ENCODE data around the gene NRP1. TPM values are rescaled to one million over a fixed set of nuclear protein-coding genes. Genes with fewer than 3 reads are reported as not detected.

The NRP1 gene
- total and polyA plus RNA-seq, 2 of the 8 experiments (the other 6 are each of a cell fraction or from before 2014, with no cell fraction given): 1.2 to 2.1 TPM

DNA sequence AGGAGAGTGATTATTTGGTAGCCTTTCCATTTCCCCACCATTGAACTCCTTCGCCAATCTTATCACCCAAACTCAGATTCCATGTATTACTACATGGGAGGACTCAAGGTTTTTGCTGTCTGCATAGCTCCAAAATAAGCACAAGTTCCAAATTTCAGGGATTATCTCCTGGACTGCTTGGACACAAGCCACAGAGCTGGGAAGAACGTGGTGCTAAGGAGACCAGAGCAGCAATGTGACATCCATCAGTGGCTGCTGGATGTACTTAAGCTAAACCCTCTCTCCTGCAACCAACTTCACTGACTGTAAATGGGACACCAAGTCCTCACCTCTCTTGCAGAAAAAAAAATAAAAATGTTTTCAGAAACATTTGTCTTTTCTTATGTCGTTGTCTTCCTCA is 56.3 kb downstream of the NRP1 start:
- Histone ChIP-seq H3K27ac (ENCODE audit: low read depth, low read length) (no peak overlapping the region), H2BK12ac (ENCODE audit: low read depth, low read length) (no peak overlapping the region), H2AK5ac (ENCODE audit: low read depth, low read length) (no peak overlapping the region), H2BK5ac (ENCODE audit: low read depth, low read length) (no peak overlapping the region), H3K23ac (ENCODE audit: insufficient read length) (no peak overlapping the region), H2BK120ac (replicated peaks; ENCODE audit: low read depth, low read length) (no peak overlapping the region), H3K4me2 (ENCODE audit: insufficient read depth in 1 of 2, low read depth in 2 of 2, low read length in 2 of 2) (no peak overlapping the region), H2BK15ac (ENCODE audit: low read length) (no peak overlapping the region), H3K56ac (replicated peaks; ENCODE audit: insufficient read length, low read depth, low read length) (no peak overlapping the region), H3K9ac (replicated peaks in 1 of 4; ENCODE audit: extremely low read depth in 1 of 4, low read depth in 3 of 4, low read length in 3 of 4) (no peak overlapping the region), H3K18ac (ENCODE audit: extremely low read depth, low read length) (no peak overlapping the region), H4K91ac (replicated peaks; ENCODE audit: insufficient read length, low read length) (no peak overlapping the region), H3K36me3 (ENCODE audit: control insufficient read depth in 2 of 4, insufficient read depth in 4 of 4, low read length in 3 of 4) (no peaks in the 10 kb centered on the region), H4K8ac (ENCODE audit: extremely low read depth, insufficient read depth, low read length) (no peak overlapping the region), H3K79me2 (ENCODE audit: control insufficient read depth in 1 of 2, insufficient read depth in 2 of 2, low read length in 2 of 2) (no peaks in the 10 kb centered on the region), H3K79me1 (ENCODE audit: low read depth, low read length) (no peaks in the 10 kb centered on the region), H3K27me3 (replicated peaks in 1 of 4; ENCODE audit: control insufficient read depth in 3 of 4, extremely low read depth in 1 of 4, insufficient read depth in 3 of 4, low read length in 3 of 4) (no peaks in the 10 kb centered on the region), H2AFZ (ENCODE audit: low read length) (no peak overlapping the region), H3K14ac (ENCODE audit: insufficient read length) (no peak overlapping the region), H3K4ac (replicated peaks; ENCODE audit: insufficient read length, low read depth, low read length) (no peak overlapping the region), H4K5ac (ENCODE audit: insufficient read length, low read depth, low read length) (no peak overlapping the region), H3K4me1 (replicated peaks in 1 of 4; ENCODE audit: control insufficient read depth in 3 of 4, insufficient read depth in 4 of 4, low read length in 3 of 4) (peaks cover 0 to 5% (median 2%) of the 10 kb centered on the region in 4 experiments; a peak in 4 of 7 replicates), H3K23me2 (ENCODE audit: low read depth, low read length) (no peaks in the 10 kb centered on the region), H3K4me3 (ENCODE audit: extremely low read depth in 1 of 4, insufficient read depth in 2 of 4, low read depth in 3 of 4, low read length in 4 of 4) (no peak overlapping the region), H3K9me3 (ENCODE audit: insufficient read depth in 2 of 2, low read depth in 1 of 2, low read length in 1 of 2) (no peaks in the 10 kb centered on the region), H4K20me1 (replicated peaks in 1 of 2; ENCODE audit: control insufficient read depth in 1 of 2, insufficient read depth in 2 of 2, low read length in 2 of 2) (no peaks in the 10 kb centered on the region), H2BK20ac (ENCODE audit: low read length) (no peak overlapping the region)
- DNase-seq (ENCODE audit: low read depth in 1 of 2, low spot score in 2 of 2): no peak
- 90% methylated on average over 3 of the region's 3 CpGs; no CpG with 5 or more reads in 1 of the 2 experiments for WGBS, 2 experiments (ENCODE audit: extremely low coverage in 1 of 2, insufficient coverage in 1 of 2, insufficient read length in 1 of 2, insufficient replicate concordance in 2 of 2, low coverage in 1 of 2, low lambda C conversion rate in 2 of 2, missing lambda C conversion rate in 1 of 2)
- FAIRE-seq: no peak
- POLR2A ChIA-PET (ENCODE audit: partially characterized antibody): no interaction called here
- CTCF ChIA-PET (ENCODE audit: partially characterized antibody): interaction anchor here (1.4 kb wide), 1 partner anchor 1122 kb away, joined by 3 read pairs; no protein-coding TSS in a partner anchor
- no peak for TF ChIP-seq HDAC6 (IDR thresholded peaks at IDR 0.05; ENCODE audit: low read depth, low read length)
- no peak for TF ChIP-seq ZNF274 (IDR thresholded peaks at IDR 0.05; ENCODE audit: borderline replicate concordance, extremely low read depth, low read length)
- no peak for TF ChIP-seq SIRT6 (IDR thresholded peaks at IDR 0.05; ENCODE audit: low read length)
- no peak for TF ChIP-seq RFX5 (IDR thresholded peaks at IDR 0.05; ENCODE audit: borderline replicate concordance, low read depth, low read length)
- no peak for TF ChIP-seq RNF2 (IDR thresholded peaks at IDR 0.05; ENCODE audit: borderline replicate concordance, low read depth, low read length, missing control alignments, poor library complexity, severe bottlenecking)
- no peak for TF ChIP-seq KDM5A (IDR thresholded peaks at IDR 0.05; ENCODE audit: low read length)
- TF ChIP-seq SUZ12 (IDR thresholded peaks at IDR 0.05; ENCODE audit: low read length): no peak
- no peak for TF ChIP-seq EGR1 (IDR thresholded peaks at IDR 0.05; ENCODE audit: borderline replicate concordance, low read depth, low read length)
- TF ChIP-seq RXRA (IDR thresholded peaks at IDR 0.05; ENCODE audit: insufficient read depth, low read depth, low read length): no peak
- no peak for TF ChIP-seq TEAD4 (IDR thresholded peaks at IDR 0.05; ENCODE audit: low read depth, low read length)
- TF ChIP-seq PHF8 (conservative IDR thresholded peaks at IDR 0.05; ENCODE audit: low read depth, low read length): no peak
- TF ChIP-seq GTF2F1 (IDR thresholded peaks at IDR 0.05; ENCODE audit: borderline replicate concordance, low read depth, low read length): no peak
